Karpas-422 (cell line): ENCODE measurements around the gene BBS5. TPM values are rescaled to one million over a fixed set of nuclear protein-coding genes. Genes with fewer than 3 reads are reported as not detected.
"Not testable (repeated sequence)": the region's sequence is repeated elsewhere in the genome, so short reads cannot be mapped to it uniquely, and the experiment has no call there.

ENCODE experiments used
- DNase-seq: peaks from one replicate; pipeline ENCODE4 v3.0.0-alpha.2; 2015
- H2AFZ ChIP-seq: fragments of 200-600 bp; sonication (generic); 2 replicates; pipeline ENCODE4 v1.6.1; 2014; ENCODE audit warnings: antibody characterized with exemption, low read length, mixed read lengths
- H3K27ac ChIP-seq: fragments of 200-600 bp; sonication (generic); 2 replicates; pipeline ENCODE4 v1.5.1; 2014; ENCODE audit warnings: mild to moderate bottlenecking, low read length, moderate library complexity
- H3K27me3 ChIP-seq: fragments of 200-600 bp; sonication (generic); 2 replicates; pipeline ENCODE4 v1.6.1; 2014; ENCODE audit warnings: low read length, mixed read lengths
- H3K36me3 ChIP-seq: fragments of 200-600 bp; sonication (generic); 2 replicates; pipeline ENCODE4 v1.6.1; 2014; ENCODE audit warnings: low read length, mixed read lengths; ENCODE audit not compliant: insufficient read depth
- H3K4me1 ChIP-seq: fragments of 200-600 bp; sonication (generic); 2 replicates; pipeline ENCODE4 v1.6.1; 2014; ENCODE audit warnings: mild to moderate bottlenecking, low read length, mixed read lengths
- H3K4me2 ChIP-seq: fragments of 200-600 bp; sonication (generic); 2 replicates; pipeline ENCODE4 v1.6.1; 2014; ENCODE audit warnings: low read length, low read depth, mild to moderate bottlenecking; ENCODE audit not compliant: poor library complexity, severe bottlenecking
- H3K4me3 ChIP-seq: fragments of 200-600 bp; sonication (generic); 2 replicates; pipeline ENCODE4 v1.5.1; 2014; ENCODE audit warnings: mild to moderate bottlenecking, antibody characterized with exemption, low read length, mixed read lengths
- H3K79me2 ChIP-seq: fragments of 200-600 bp; sonication (generic); 2 replicates; pipeline ENCODE4 v1.6.1; 2014; ENCODE audit warnings: mild to moderate bottlenecking, low read length, mixed read lengths
- H3K9ac ChIP-seq: fragments of 200-600 bp; sonication (generic); 2 replicates; pipeline ENCODE4 v1.6.0; 2014; ENCODE audit warnings: low read length
- H3K9me2 ChIP-seq: fragments of 200-600 bp; sonication (generic), shearing (Covaris generic); replicated peaks from 2 replicates; pipeline ENCODE4 v1.6.0; 2014; ENCODE audit warnings: mild to moderate bottlenecking, low read length, moderate library complexity; ENCODE audit not compliant: insufficient read depth
- H3K9me3 ChIP-seq: fragments of 300-700, 200-600 bp; sonication (generic); 2 replicates; pipeline ENCODE4 v1.6.1; 2014; ENCODE audit warnings: low read length, mixed read lengths
- H4K20me1 ChIP-seq: fragments of 200-600 bp; sonication (generic); 2 replicates; pipeline ENCODE4 v1.6.1; 2014; ENCODE audit warnings: mild to moderate bottlenecking, antibody characterized with exemption, low read length, low read depth; ENCODE audit not compliant: insufficient read depth
- total RNA-seq: library from RNA; depleted of rRNA; stranded (reverse); fragments of >200 nt; shearing (Covaris generic); gene quantifications from 2 replicates; pipeline ENCODE4 v1.2.3, GENCODE V29; 2014; ENCODE audit warnings: low replicate concordance; rRNA removed

Gene BBS5
- 2.0 and 4.2 TPM in 2 replicates for total RNA-seq

- peak; percentile 86 for DNase-seq
- Histone ChIP-seq H3K36me3 (no peaks in the 10 kb centered on the region), H3K4me1 (peaks cover 8% of the 10 kb centered on the region), H2AFZ (peak within 1 kb of the TSS; percentile 83), H3K27ac (no peak within 1 kb of the TSS), H3K9me3 (no peaks in the 10 kb centered on the region), H3K4me3 (peak within 1 kb of the TSS; percentile 75), H3K9me2 (no peaks in the 10 kb centered on the region), H4K20me1 (no peaks in the 10 kb centered on the region), H3K27me3 (no peaks in the 10 kb centered on the region), H3K4me2 (peak within 1 kb of the TSS; percentile 70), H3K79me2 (peaks cover 7% of the 10 kb centered on the region), H3K9ac (peak within 1 kb of the TSS; percentile 80)
These were observed at the start of gene BBS5 for GRCh38 chr2:169479257-169480078. Gene BBS5 (plus strand): TSS chr2:169479494. CDS start chr2:169479554, 60 bp downstream.

- not testable (repeated sequence) for DNase-seq
These were observed 47.5 kb upstream of the BBS5 start for GRCh38 chr2:169431772-169432171.

GRCh38 chr2:169434236-169434635 is 45.1 kb upstream of the BBS5 start:
- H3K27ac ChIP-seq, H3K9me3 ChIP-seq, H4K20me1 ChIP-seq, H3K4me3 ChIP-seq, H3K9ac ChIP-seq, H3K79me2 ChIP-seq, H3K9me2 ChIP-seq, H2AFZ ChIP-seq, H3K4me2 ChIP-seq, DNase-seq, H3K36me3 ChIP-seq, H3K4me1 ChIP-seq, H3K27me3 ChIP-seq: not testable (repeated sequence)

More at GRCh38 chr2:169431772-169432171, 47.5 kb upstream of the BBS5 start:
- H4K20me1 ChIP-seq, H2AFZ ChIP-seq, H3K36me3 ChIP-seq, H3K9me2 ChIP-seq, H3K27ac ChIP-seq, H3K79me2 ChIP-seq, H3K9ac ChIP-seq, H3K4me3 ChIP-seq, H3K27me3 ChIP-seq, H3K4me2 ChIP-seq, H3K9me3 ChIP-seq, H3K4me1 ChIP-seq: not testable (repeated sequence)

GRCh38 chr2:169438466-169439072 is 40.7 kb upstream of the BBS5 start:
- H3K36me3 ChIP-seq, result no peaks in the 10 kb centered on the region
- H4K20me1 ChIP-seq, result no peaks in the 10 kb centered on the region
- H3K79me2 ChIP-seq, result no peaks in the 10 kb centered on the region
- no peak overlapping the region for H3K4me3 ChIP-seq
- no peaks in the 10 kb centered on the region for H3K4me1 ChIP-seq
- H3K27me3 ChIP-seq, result no peaks in the 10 kb centered on the region
- no peak overlapping the region for H3K27ac ChIP-seq
- no peak overlapping the region for H3K9ac ChIP-seq
- DNase-seq, result no peak
- H3K4me2 ChIP-seq, result no peak overlapping the region
- H3K9me2 ChIP-seq, result no peaks in the 10 kb centered on the region
- H2AFZ ChIP-seq, result no peak overlapping the region
- no peaks in the 10 kb centered on the region for H3K9me3 ChIP-seq

GRCh38 chr2:169439900-169440299 is 39.4 kb upstream of the BBS5 start:
- H3K27ac ChIP-seq, result no peak overlapping the region
- no peak overlapping the region for H3K9ac ChIP-seq
- H4K20me1 ChIP-seq, result no peaks in the 10 kb centered on the region
- H3K27me3 ChIP-seq, result no peaks in the 10 kb centered on the region
- no peak overlapping the region for H2AFZ ChIP-seq
- no peaks in the 10 kb centered on the region for H3K36me3 ChIP-seq
- H3K4me2 ChIP-seq, result no peak overlapping the region
- no peak for DNase-seq
- no peaks in the 10 kb centered on the region for H3K9me2 ChIP-seq
- H3K9me3 ChIP-seq, result no peaks in the 10 kb centered on the region
- H3K4me1 ChIP-seq, result no peaks in the 10 kb centered on the region
- no peaks in the 10 kb centered on the region for H3K79me2 ChIP-seq
- no peak overlapping the region for H3K4me3 ChIP-seq

GRCh38 chr2:169446452-169446851 is 32.8 kb upstream of the BBS5 start:
- Histone ChIP-seq H3K9ac (no peak overlapping the region), H3K79me2 (no peaks in the 10 kb centered on the region), H4K20me1 (no peaks in the 10 kb centered on the region), H3K27ac (no peak overlapping the region), H3K4me3 (no peak overlapping the region), H3K36me3 (no peaks in the 10 kb centered on the region), H3K4me1 (no peaks in the 10 kb centered on the region), H3K27me3 (0 out of 2 replicates have a peak, but pooled peaks cover 5% of the 10 kb centered on the region), H3K9me3 (peaks cover 4% of the 10 kb centered on the region; the same call in 1 of the 2 replicates), H2AFZ (no peak overlapping the region), H3K4me2 (no peak overlapping the region), H3K9me2 (no peaks in the 10 kb centered on the region)
- no peak for DNase-seq

GRCh38 chr2:169448316-169448715 is 31.0 kb upstream of the BBS5 start:
- no peak for DNase-seq
- no peak overlapping the region for H3K9ac ChIP-seq
- H3K4me2 ChIP-seq, result no peak overlapping the region
- H3K9me2 ChIP-seq, result no peaks in the 10 kb centered on the region
- H3K79me2 ChIP-seq, result no peaks in the 10 kb centered on the region
- no peaks in the 10 kb centered on the region for H3K4me1 ChIP-seq
- 0 out of 2 replicates have a peak, but pooled peaks cover 5% of the 10 kb centered on the region for H3K27me3 ChIP-seq
- H3K27ac ChIP-seq, result no peak overlapping the region
- H4K20me1 ChIP-seq, result no peaks in the 10 kb centered on the region
- H3K4me3 ChIP-seq, result no peak overlapping the region
- peaks cover 4% of the 10 kb centered on the region; the same call in 1 of the 2 replicates for H3K9me3 ChIP-seq
- no peaks in the 10 kb centered on the region for H3K36me3 ChIP-seq
- no peak overlapping the region for H2AFZ ChIP-seq

GRCh38 chr2:169448865-169449264 is 30.4 kb upstream of the BBS5 start:
- Histone ChIP-seq H3K9ac (no peak overlapping the region), H3K9me3 (peaks cover 4% of the 10 kb centered on the region; the same call in 1 of the 2 replicates), H3K36me3 (no peaks in the 10 kb centered on the region), H3K27me3 (0 out of 2 replicates have a peak, but pooled peaks cover 5% of the 10 kb centered on the region), H3K27ac (no peak overlapping the region), H3K4me3 (no peak overlapping the region), H3K9me2 (no peaks in the 10 kb centered on the region), H4K20me1 (no peaks in the 10 kb centered on the region), H3K4me1 (no peaks in the 10 kb centered on the region), H3K4me2 (no peak overlapping the region), H3K79me2 (no peaks in the 10 kb centered on the region), H2AFZ (no peak overlapping the region)
- DNase-seq, result no peak
